Testis (tissue), 2 donors: Measurements from ENCODE around the gene C19orf47.

Experiments
- POLR2A ChIP-seq: fragments of 450-650 bp; IDR thresholded peaks from one replicate; pipeline ENCODE4 v1.6.1; 2017; ENCODE audit warnings: antibody characterized with exemption, mild to moderate bottlenecking, moderate library complexity
- TF ChIP-seq, protein P1 (sequence below), 3 experiments: fragments of 450-650 bp in 2 of 3; fragments of 200-600 bp in 1 of 3; sonication (generic) in 1 of 3; IDR thresholded peaks; one replicate each; pipeline ENCODE4 v1.5.1; 2016 to 2019; ENCODE audit warnings: antibody characterized with exemption in 3 of 3, mild to moderate bottlenecking in 2 of 3, moderate library complexity in 1 of 3

DNA sequence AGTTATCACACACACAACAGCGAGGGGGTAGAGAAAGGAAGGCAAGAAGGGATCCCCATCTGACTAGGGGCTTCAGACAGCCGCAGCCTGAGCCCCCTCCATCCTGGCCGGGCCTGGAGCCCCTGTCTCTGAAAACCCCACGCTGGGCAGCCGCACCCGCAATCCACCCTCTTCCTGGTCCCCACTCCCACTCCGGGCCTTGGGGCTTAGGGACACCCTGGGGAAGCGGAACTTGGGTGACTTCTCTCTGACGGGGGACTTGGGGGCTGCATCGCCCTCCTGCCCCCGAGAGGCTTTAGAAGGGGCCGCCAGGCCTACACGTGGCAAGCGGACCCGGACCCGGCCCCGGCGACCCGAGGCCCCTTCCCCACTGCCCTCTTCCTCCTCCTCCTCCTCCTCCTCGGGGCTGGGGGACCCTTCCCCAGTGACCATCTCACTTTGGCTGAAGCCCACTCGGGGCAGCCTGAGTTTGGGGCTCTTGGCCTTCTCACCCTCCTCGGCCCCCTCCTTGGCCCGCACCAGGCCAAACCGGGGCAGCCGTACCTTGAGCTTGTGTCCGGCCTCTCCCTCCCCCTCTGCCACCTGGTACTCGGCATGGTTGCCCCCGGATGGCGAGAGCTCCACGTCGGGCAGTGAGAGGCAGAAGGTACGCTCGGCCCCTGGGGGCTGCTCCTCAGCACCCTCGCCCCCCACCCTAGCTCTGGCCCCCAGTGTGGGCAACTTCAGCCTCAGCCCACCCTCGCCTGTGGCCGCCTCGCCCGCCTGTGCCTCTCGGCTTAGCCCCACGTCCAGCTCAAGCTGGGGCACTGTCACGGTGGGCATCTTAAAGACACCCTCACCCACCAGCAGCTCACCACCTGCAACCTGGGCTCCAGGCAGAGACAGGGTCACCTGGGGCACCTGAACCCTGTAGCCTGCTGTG lies 46.0 kb upstream of the C19orf47 start:
- TF ChIP-seq POLR2A, result no peak
- TF ChIP-seq, protein P1, sequence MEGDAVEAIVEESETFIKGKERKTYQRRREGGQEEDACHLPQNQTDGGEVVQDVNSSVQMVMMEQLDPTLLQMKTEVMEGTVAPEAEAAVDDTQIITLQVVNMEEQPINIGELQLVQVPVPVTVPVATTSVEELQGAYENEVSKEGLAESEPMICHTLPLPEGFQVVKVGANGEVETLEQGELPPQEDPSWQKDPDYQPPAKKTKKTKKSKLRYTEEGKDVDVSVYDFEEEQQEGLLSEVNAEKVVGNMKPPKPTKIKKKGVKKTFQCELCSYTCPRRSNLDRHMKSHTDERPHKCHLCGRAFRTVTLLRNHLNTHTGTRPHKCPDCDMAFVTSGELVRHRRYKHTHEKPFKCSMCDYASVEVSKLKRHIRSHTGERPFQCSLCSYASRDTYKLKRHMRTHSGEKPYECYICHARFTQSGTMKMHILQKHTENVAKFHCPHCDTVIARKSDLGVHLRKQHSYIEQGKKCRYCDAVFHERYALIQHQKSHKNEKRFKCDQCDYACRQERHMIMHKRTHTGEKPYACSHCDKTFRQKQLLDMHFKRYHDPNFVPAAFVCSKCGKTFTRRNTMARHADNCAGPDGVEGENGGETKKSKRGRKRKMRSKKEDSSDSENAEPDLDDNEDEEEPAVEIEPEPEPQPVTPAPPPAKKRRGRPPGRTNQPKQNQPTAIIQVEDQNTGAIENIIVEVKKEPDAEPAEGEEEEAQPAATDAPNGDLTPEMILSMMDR (IDR thresholded peaks at IDR 0.05), result no peak
